ENCODE measurements around the gene SSBP3. TPM values are rescaled to one million over a fixed set of nuclear protein-coding genes. Genes with fewer than 3 reads are reported as not detected.

Gene SSBP3
- total RNA-seq, 1 experiment from 2014 or later = 37.5 TPM

DNA sequence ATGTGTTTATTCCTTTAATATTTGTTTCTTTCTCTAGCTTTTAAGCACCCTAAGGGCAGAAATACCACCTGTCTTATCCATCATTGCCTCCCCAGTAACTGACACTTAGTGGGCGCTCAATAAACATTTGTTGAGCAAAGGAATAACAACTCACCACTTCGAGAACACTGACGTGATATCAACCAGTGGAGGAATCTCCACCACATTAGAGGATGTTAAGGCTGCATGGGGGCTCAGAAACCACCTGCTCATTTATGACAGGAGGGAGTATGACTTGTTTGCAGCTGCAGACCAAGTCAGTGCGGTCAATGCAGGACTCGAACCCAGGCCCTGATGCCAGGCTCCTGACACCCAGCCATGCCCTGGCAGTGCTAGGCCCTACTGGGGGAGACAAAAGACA is 103.6 kb downstream of the SSBP3 start:
- no peak for TF ChIP-seq POLR2AphosphoS5 (IDR thresholded peaks at IDR 0.05; ENCODE audit: low read depth, low read length)
- TF ChIP-seq, protein P1, sequence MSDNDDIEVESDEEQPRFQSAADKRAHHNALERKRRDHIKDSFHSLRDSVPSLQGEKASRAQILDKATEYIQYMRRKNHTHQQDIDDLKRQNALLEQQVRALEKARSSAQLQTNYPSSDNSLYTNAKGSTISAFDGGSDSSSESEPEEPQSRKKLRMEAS (IDR thresholded peaks at IDR 0.05) = no peak
- no peak for TF ChIP-seq RAD21 (IDR thresholded peaks at IDR 0.05; ENCODE audit: low read depth)
- no peak for TF ChIP-seq SRF (IDR thresholded peaks at IDR 0.05; ENCODE audit: low read depth)
- no peak for TF ChIP-seq EZH2 (IDR thresholded peaks at IDR 0.05)
- TF ChIP-seq ELF1 (IDR thresholded peaks at IDR 0.05; ENCODE audit: borderline replicate concordance, low read depth) = no peak
- TF ChIP-seq, protein P2, sequence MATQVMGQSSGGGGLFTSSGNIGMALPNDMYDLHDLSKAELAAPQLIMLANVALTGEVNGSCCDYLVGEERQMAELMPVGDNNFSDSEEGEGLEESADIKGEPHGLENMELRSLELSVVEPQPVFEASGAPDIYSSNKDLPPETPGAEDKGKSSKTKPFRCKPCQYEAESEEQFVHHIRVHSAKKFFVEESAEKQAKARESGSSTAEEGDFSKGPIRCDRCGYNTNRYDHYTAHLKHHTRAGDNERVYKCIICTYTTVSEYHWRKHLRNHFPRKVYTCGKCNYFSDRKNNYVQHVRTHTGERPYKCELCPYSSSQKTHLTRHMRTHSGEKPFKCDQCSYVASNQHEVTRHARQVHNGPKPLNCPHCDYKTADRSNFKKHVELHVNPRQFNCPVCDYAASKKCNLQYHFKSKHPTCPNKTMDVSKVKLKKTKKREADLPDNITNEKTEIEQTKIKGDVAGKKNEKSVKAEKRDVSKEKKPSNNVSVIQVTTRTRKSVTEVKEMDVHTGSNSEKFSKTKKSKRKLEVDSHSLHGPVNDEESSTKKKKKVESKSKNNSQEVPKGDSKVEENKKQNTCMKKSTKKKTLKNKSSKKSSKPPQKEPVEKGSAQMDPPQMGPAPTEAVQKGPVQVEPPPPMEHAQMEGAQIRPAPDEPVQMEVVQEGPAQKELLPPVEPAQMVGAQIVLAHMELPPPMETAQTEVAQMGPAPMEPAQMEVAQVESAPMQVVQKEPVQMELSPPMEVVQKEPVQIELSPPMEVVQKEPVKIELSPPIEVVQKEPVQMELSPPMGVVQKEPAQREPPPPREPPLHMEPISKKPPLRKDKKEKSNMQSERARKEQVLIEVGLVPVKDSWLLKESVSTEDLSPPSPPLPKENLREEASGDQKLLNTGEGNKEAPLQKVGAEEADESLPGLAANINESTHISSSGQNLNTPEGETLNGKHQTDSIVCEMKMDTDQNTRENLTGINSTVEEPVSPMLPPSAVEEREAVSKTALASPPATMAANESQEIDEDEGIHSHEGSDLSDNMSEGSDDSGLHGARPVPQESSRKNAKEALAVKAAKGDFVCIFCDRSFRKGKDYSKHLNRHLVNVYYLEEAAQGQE (IDR thresholded peaks at IDR 0.05; ENCODE audit: low read depth) = no peak
- TF ChIP-seq FOSL1 (IDR thresholded peaks at IDR 0.05; ENCODE audit: low read depth) = no peak
- TF ChIP-seq, protein P3, sequence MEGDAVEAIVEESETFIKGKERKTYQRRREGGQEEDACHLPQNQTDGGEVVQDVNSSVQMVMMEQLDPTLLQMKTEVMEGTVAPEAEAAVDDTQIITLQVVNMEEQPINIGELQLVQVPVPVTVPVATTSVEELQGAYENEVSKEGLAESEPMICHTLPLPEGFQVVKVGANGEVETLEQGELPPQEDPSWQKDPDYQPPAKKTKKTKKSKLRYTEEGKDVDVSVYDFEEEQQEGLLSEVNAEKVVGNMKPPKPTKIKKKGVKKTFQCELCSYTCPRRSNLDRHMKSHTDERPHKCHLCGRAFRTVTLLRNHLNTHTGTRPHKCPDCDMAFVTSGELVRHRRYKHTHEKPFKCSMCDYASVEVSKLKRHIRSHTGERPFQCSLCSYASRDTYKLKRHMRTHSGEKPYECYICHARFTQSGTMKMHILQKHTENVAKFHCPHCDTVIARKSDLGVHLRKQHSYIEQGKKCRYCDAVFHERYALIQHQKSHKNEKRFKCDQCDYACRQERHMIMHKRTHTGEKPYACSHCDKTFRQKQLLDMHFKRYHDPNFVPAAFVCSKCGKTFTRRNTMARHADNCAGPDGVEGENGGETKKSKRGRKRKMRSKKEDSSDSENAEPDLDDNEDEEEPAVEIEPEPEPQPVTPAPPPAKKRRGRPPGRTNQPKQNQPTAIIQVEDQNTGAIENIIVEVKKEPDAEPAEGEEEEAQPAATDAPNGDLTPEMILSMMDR (IDR thresholded peaks at IDR 0.05 in 2 of 3, conservative IDR thresholded peaks at IDR 0.05 in 1 of 3; ENCODE audit: borderline replicate concordance in 1 of 3, insufficient read depth in 1 of 3, low read depth in 2 of 3, low read length in 2 of 3) = no peak
- no peak for TF ChIP-seq JUND (IDR thresholded peaks at IDR 0.05)
- TF ChIP-seq CEBPB (IDR thresholded peaks at IDR 0.05; ENCODE audit: low read depth) = no peak
- TF ChIP-seq ZFX (IDR thresholded peaks at IDR 0.05) = no peak
- no peak for TF ChIP-seq SIN3A (IDR thresholded peaks at IDR 0.05; ENCODE audit: low read depth)
- TF ChIP-seq YY1 (IDR thresholded peaks at IDR 0.05; ENCODE audit: extremely low read depth, insufficient replicate concordance, low read depth, low read length) = no peak
- no peak for TF ChIP-seq ZNF274 (IDR thresholded peaks at IDR 0.05; ENCODE audit: low read depth, low read length)
- intact Hi-C loops (cut with micrococcal nuclease) = no loop called here
- H4K20me1 ChIP-seq (ENCODE audit: insufficient read depth) = no peaks in the 10 kb centered on the region
- H3K27me3 ChIP-seq (ENCODE audit: insufficient read depth, low read length) = no peaks in the 10 kb centered on the region
- H3K4me1 ChIP-seq (ENCODE audit: control insufficient read depth in 1 of 2, insufficient read depth in 2 of 2, low read length in 2 of 2) = no peaks in the 10 kb centered on the region
- DNase-seq (ENCODE audit: low read depth, low spot score) (no peak), ATAC-seq (no peak)
- H3K9ac ChIP-seq (ENCODE audit: low read length) = no peak overlapping the region
- H3K4me2 ChIP-seq (ENCODE audit: low read length) = no peak overlapping the region
- no peak overlapping the region for H3K4me3 ChIP-seq (replicated peaks in 1 of 2; ENCODE audit: low read depth in 1 of 2, low read length in 2 of 2)
- no peak overlapping the region for H3K27ac ChIP-seq (ENCODE audit: low read depth, low read length)
- RAD21 ChIA-PET (ENCODE audit: low non-redundant PET in 1 of 2, low total read pairs in 2 of 2, uncharacterized antibody in 2 of 2, unreplicated experiment in 2 of 2) = no interaction called here
- POLR2A ChIA-PET = no interaction called here
- BruUV-seq (replicated peaks) = no TSS peak
- CTCF ChIA-PET = no interaction called here
- no peaks in the 10 kb centered on the region for H3K9me3 ChIP-seq (ENCODE audit: control insufficient read depth in 1 of 2, insufficient read depth in 1 of 2, low read depth in 1 of 2, low read length in 2 of 2)
- H3K36me3 ChIP-seq (ENCODE audit: control insufficient read depth in 1 of 2, insufficient read depth in 2 of 2, low read length in 2 of 2) = no peaks in the 10 kb centered on the region
- H3K79me2 ChIP-seq (ENCODE audit: insufficient read depth, low read length) = no peaks in the 10 kb centered on the region
- H2AFZ ChIP-seq (ENCODE audit: low read depth, low read length, poor library complexity, severe bottlenecking) = no peak overlapping the region
- H3K9me2 ChIP-seq (ENCODE audit: insufficient read depth) = no peaks in the 10 kb centered on the region
